HCT116 (cell line): ENCODE measurements around the gene IBA57.

ENCODE experiments used
- EZH2phosphoT487 ChIP-seq: fragments of 200-600 bp; IDR thresholded peaks from 2 replicates; pipeline ENCODE4 v1.6.1; 2018; ENCODE audit warnings: antibody characterized with exemption, borderline replicate concordance
- POLR2A ChIP-seq: IDR thresholded peaks from 2 replicates; pipeline ENCODE4 v1.7.0; 2011; ENCODE audit warnings: borderline replicate concordance; ENCODE audit not compliant: insufficient read depth, insufficient read length; ENCODE audit errors: extremely low read depth
- TF ChIP-seq, protein P1 (sequence below), 3 experiments: fragments of 200-600 bp in 1 of 3; sonication (generic) in 1 of 3; IDR thresholded peaks in 2 of 3; conservative IDR thresholded peaks in 1 of 3; 2 replicates each; pipeline ENCODE4 v1.5.1; 2012 to 2017; ENCODE audit warnings: low read depth in 2 of 3, low read length in 2 of 3, antibody characterized with exemption in 1 of 3, borderline replicate concordance in 1 of 3, control low read depth in 1 of 3, mild to moderate bottlenecking in 1 of 3, mixed read lengths in 1 of 3, mixed run types in 1 of 3, moderate library complexity in 1 of 3; ENCODE audit not compliant: insufficient read depth in 1 of 3

- TF ChIP-seq, protein P1, sequence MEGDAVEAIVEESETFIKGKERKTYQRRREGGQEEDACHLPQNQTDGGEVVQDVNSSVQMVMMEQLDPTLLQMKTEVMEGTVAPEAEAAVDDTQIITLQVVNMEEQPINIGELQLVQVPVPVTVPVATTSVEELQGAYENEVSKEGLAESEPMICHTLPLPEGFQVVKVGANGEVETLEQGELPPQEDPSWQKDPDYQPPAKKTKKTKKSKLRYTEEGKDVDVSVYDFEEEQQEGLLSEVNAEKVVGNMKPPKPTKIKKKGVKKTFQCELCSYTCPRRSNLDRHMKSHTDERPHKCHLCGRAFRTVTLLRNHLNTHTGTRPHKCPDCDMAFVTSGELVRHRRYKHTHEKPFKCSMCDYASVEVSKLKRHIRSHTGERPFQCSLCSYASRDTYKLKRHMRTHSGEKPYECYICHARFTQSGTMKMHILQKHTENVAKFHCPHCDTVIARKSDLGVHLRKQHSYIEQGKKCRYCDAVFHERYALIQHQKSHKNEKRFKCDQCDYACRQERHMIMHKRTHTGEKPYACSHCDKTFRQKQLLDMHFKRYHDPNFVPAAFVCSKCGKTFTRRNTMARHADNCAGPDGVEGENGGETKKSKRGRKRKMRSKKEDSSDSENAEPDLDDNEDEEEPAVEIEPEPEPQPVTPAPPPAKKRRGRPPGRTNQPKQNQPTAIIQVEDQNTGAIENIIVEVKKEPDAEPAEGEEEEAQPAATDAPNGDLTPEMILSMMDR (IDR thresholded peaks at IDR 0.05 in 2 of 3, conservative IDR thresholded peaks at IDR 0.05 in 1 of 3; ENCODE audit: borderline replicate concordance in 1 of 3, insufficient read depth in 1 of 3, low read depth in 2 of 3, low read length in 2 of 3), result no peak
- TF ChIP-seq EZH2phosphoT487 (no peak), POLR2A (no peak)
Measured at GRCh38 chr1:228158151-228159007, 7.2 kb upstream of the IBA57 start.
